Sciatic nerve (tissue), 2 donors: ENCODE measurements around the gene ASAP3. TPM values are rescaled to one million over a fixed set of nuclear protein-coding genes. Genes with fewer than 3 reads are reported as not detected.

Experiments
- ATAC-seq: fragments of 200-7000 bp; cut with Tn5 transposase; one replicate; pipeline ENCODE4 v1.9.1; 2020; ENCODE audit warnings: mild to moderate bottlenecking, moderate library complexity
- DNase-seq: peaks from one replicate; pipeline ENCODE4 v3.0.0-alpha.2; 2020; ENCODE audit warnings: low spot score
- intact Hi-C: fragments of 100-400 bp; cut with DNase I; formaldehyde crosslinking; loops from one replicate; pipeline ENCODE4 v1.14.2; 2022
- total RNA-seq: library from RNA; stranded (reverse); fragmentation: NEBNext Ultra II Directional; extraction: Animal tissue kit (Norgen Biotek cat#: 25700); gene quantifications from one replicate; pipeline ENCODE4 v1.2.1, GENCODE V29; 2021
- donor health status: DM: no; HTN: no; CAD: no.
- donor health status: DM: no; HTN: no; CAD: no.

ASAP3 gene
- total RNA-seq, 1 donor from 2014 or later: 109 TPM

DNA sequence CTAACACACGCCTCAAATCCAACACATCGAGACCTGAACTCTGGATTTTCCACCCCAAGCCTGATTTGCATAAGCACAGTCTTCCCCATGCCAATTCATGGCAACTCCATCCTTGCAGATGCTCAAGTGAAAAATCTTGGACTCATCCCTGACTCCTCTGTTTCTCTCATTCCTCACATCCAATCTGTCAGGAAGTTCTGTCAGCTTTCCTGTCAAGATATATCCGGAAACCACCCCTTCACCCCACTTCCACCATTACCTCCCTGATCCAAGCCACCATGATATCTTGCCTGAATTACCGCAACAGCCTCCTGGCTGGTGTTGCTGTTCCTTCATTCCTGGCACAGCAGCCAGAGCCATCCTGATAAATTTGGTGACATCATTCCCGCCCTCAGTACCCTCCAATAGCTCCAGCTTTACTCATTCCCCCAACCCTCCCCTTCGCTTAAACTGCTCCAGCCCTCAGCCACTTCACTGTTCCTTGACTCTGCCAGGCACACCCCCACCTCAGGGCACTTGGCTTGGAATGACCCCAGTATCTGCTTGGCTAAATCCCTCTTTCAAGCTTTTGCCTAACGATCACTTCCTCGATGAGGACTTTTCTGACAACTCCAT is 76.9 kb downstream of the ASAP3 start:
- intact Hi-C loops: no loop called here
- ATAC-seq: no peak
- DNase-seq: no peak

DNA sequence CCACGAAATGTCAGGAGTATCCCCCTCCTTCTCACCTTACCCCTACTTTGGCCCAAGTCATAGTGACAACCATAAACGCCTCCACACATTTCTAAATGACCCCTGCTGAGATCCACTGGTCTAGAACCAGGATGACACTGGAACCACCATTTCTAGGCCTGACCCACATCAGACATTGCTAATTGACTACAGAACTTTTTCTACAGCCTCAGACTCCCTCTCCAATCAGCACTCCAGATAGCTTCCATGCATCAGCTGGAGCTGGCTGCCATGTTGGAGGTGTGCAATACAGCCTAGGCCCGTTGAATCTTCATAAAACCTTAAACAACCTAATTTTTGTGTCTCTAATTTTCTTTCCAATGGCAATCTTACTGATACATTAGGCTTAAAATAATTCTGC is 78.0 kb downstream of the ASAP3 start:
- DNase-seq (no peak), ATAC-seq (no peak)
- intact Hi-C loops: no loop called here

DNA sequence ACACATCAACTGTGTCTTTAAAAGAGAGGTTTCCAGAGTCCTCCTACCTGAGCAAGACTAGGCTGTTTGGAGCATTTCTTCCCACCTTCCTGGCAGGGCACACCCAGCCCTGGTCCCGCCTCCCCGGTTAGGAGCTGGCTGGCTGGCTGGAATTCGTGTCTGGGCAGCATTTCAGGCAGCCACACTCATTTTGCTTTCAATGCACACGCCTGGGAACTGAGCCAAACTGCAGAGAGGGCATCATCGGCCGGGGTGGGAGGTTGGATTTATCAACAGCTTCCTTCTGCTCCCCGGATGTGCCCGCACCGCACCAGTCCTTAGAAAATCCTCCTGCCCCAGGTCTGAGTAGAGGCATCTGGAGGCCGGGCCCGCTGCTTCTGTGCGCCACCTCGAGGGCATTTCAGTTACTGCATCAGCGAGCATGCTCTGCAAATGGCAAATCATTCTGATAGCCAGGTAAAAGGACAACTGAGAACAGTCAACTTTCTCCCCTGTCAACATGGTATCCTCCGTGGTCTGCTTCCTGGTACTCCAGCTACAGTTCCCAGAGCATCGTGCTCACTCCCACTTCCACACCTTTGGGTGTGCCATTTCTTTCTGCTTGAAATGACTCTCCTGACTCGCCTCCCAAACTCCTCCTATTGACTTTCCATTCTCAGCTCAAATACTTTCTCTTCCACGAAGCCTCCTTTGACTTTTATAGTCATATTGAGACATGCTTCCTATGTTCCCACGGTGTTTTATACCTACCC is 80.1 kb downstream of the ASAP3 start:
- ATAC-seq (peak; percentile 90), DNase-seq (peak; percentile 93)
- intact Hi-C loops: no loop called here

DNA sequence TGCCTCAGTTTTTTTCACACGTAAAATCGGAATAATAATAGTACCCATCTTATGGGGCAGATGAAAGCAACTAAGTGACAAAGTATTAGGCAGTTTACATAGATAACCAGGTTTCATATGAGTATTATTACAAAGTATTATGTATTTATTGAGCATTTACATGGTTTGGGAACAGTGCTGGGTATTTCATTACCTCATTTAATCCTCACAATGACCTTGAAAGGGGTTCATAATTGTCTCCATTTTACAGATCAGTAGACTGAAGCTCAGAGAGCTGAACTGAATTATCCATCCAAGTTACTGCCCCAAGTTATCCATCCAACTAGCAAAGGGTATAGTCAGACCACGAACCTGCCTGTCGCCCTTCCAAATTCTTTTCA is 80.6 kb downstream of the ASAP3 start:
- intact Hi-C loops: no loop called here
- DNase-seq: no peak
- ATAC-seq: no peak

DNA sequence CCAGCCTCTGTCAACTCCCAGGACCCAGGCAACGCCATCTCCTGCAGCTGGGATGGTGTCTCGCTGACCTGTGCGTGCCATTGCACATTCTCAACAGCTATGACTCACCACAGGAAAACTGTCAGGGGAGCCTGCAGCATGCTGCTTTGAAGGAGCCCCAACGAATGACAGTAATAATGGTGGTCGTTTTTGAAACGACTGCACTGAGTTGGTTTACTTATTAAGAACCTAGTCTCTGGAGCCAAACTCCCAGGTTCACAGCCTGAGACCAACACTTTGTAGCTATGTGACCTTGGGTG is 81.0 kb downstream of the ASAP3 start:
- DNase-seq (no peak), ATAC-seq (peak; percentile 14)
- intact Hi-C loops: no loop called here

DNA sequence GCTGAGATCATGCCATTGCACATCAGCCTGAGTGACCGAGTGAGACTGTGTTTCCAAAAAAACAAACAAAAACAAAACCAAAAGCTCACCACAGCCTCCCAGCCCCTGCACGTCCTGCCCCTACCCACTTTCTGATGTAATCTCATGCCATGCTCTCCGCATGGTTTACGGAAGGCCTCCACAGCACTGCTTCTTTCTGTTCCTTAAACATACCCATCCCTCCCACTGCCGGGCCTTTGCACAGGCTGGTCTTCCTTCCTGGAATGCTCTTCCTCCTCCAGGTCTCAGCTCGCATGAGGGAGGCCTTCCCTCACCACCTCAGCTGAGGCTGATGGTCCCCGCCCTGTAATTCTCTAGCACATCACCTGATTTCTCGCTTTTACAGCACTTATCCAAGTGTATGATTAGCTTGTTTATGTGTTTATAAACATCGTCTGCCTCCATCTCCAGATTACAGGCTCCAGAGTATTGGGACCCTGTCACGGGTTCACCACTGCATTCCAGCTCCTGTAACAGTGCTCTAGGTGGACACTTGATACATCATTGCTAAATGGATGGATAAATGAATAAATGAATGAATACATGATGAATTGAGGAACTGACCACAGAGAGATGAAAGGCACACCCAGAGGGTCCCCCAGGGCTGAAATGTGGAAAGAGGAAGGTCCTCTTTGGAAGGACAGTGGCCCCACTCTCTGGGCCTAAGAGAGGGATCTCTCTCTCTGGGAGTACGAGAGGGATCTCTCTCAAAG is 81.5 kb downstream of the ASAP3 start:
- DNase-seq: no peak
- intact Hi-C loops: no loop called here
- ATAC-seq: no peak

DNA sequence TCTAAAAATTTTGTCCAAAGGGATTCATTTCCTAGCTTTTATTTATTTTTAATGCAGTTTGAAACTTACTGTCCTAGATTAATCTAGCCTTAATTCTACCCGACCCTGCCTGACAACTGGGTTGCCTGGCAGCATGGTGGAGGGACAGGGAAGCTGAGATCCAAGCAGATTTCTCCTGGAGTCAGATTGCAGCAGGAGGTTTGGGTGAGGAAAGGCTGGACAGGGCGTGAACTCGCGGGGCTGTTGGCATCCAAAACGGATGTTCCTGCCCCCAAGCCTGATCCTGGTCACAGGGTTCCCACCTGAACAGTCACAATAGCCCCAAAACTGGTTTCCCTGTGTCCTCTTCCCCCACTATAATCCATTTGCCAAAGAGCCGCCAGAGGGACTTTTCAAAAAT is 82.7 kb downstream of the ASAP3 start:
- intact Hi-C loops: no loop called here
- DNase-seq (no peak), ATAC-seq (no peak)

DNA sequence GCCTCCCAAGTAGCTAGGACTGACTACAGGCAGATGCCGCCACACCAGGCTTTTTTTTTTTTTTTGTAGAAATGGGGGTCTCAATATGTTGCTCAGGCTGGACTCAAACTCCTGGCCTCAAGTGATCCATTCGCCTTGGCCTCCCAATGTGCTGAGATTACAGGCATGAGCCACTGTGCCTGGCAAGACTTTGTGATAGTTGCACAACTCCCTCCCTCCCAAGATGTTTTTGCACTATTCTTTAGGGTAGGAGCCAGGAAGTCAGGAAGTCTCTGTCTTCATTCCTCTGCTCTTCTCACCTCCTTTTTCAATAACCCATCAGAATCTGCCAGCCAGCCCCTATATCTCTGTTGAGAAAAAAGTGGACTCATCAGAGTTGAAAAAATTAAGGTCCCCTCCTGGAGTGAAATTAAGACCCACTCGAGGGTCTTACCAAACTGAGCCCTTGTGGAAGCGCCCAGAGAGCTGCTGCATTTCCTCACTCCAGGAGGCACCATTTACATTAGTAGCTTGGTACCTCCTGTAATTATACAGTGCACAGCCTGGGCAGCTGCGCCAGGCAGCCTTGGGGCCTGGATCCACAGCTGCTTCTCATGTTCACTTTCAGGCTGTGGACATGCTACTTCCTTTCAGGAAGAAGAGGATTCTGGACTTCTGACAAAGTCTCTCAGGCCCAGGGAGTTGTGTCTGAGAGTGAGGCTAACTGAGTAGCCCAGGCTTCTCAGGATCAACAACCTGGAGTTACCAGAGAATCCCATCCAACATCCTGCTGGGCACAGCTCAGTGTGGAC is 83.5 kb downstream of the ASAP3 start:
- intact Hi-C loops: no loop called here
- ATAC-seq (peak; percentile 63), DNase-seq (no peak)

DNA sequence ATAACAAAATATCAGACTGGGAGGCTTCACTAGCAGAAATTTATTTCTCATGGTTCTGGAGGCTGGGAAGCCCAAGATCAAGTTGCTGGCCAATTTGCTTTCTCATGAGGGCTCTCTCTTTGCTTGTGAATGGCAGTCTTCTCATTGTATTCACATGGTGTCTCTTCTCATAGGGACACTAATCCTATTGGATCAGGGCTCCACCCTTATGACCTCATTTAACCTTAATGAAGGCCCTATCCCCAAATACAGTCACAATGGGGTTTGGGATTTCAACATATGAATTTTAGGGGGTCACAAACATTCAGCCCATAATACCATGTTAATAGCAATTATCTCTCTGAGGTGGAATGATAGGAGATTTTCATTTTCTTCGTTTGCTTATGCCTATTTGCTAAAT is 84.8 kb downstream of the ASAP3 start:
- ATAC-seq: no peak
- no peak for DNase-seq
- intact Hi-C loops: no loop called here

DNA sequence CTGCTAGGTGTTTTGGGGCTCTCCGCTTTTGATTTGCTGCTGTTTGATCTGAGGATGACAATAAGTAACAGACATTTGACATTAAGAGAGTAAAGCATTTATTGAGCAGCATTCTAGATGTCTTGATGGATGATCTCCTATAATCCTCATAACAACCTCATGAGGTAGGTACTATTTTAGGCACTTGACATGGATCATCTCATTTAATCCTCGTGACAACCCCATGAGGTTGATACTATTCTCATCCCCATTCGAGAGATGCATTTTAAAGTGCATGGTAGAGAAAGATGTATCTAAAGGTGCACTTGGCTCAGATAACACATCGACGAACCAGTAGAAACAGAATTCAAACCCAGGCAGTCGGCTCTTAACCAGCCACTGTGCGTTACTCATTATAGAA is 86.1 kb downstream of the ASAP3 start:
- ATAC-seq: no peak
- intact Hi-C loops: no loop called here
- no peak for DNase-seq

DNA sequence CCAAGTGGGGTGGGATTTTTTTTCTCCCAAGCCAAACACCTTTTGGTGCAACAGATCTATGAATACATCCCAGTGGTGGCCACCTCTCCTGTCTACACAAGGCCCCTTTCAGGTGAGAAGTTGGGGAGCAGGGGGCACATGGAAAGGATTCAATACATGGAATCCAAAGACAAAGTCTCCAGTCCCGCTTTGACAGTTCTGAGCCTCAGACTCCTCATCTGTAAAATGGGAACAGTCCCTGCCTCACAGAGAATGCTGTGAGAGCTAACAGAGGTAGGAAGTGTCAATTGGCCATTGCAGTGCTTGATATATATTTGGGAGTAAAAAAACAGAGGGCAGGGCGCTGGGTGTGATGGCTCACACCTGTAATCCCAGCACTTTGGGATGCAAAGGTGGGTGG is 87.6 kb downstream of the ASAP3 start:
- intact Hi-C loops: no loop called here
- ATAC-seq (no peak), DNase-seq (no peak)

DNA sequence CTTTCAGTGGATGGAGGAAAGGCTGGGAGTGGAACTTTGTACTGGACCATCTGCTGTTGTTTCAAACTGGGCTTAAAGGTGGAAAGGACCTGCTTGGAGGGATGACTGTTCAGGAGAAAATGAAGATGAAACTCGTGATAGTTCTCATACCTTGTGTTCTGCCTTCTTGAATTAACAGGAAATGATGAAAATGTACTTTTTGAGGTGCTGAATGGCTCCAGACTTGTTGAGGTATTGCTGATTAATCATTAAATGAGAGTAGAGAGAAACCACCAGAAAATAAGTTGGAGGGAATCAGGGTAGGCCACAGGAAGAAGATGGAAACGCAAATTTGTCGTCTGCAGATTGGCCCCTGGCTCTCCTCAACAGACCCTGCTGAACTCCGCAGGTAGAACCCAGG is 88.1 kb downstream of the ASAP3 start:
- no peak for ATAC-seq
- DNase-seq: no peak
- intact Hi-C loops: no loop called here

DNA sequence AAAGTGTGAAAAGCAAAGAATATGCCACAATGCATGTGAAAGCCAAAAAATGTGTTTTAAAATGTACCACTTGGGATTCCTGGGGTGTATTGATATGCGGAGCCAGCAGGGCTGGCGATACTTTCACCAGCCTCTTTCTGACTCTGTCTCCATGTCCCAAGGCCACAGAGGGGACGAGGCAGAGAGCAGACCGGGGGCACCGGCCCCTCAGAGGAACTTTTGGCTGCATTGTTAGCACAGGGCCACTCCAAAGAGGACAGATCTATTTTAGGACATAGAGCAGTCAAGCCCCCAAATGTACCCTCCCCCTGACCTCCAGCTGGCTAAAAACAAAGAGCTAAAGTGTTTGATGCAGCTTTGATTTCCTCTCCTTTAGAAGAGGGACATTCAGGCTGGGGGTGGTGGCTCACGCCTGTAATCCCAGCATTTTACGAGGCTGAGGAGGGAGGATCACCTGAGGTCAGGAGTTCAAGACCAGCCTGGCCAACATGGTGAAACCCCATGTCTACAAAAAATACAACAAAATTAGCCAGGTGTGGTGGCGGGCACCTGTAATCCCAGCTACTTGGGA is 88.7 kb downstream of the ASAP3 start:
- no peak for DNase-seq
- ATAC-seq: peak; percentile 41
- intact Hi-C loops: no loop called here

DNA sequence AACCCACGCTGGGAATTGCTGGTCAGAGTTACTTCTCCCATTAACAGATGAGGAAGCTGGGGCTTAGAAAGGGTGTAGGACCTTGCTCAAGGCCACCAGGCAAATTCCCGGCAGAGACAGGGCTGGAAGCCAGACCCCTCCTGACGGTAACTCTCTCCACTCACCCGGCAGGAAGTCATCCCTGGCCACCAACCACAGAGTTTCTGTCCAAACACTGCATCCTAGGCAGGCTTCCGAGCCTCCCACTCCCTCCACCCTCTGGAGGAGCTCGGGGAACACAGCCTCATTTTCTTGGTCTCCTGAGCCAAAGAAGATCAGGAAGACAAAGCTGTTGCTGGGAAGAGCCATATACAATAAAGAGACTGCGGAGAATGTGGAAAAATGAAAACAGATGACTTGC is 89.3 kb downstream of the ASAP3 start:
- ATAC-seq (peak; percentile 92), DNase-seq (peak; percentile 87)
- intact Hi-C loops: no loop called here

DNA sequence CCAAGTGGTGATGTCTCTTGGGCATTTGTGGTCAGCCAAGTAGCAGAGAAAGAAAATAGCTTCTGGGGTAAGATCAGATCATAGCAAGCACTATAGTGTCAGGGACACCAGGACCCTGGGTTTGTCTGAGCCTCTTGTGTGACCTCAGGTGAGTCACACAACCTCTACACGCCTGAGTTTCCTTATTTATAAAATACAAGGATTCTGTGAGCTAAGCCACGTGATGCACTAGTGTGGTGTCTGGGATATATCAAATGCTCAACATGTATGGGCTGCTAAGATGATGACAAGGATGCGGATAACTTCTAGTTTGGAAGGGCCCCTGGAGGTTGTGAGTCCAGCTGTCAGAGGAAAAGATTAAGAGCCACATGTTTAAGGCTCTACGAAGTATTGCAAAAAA is 89.8 kb downstream of the ASAP3 start:
- intact Hi-C loops: no loop called here
- DNase-seq (no peak), ATAC-seq (peak; percentile 27)

DNA sequence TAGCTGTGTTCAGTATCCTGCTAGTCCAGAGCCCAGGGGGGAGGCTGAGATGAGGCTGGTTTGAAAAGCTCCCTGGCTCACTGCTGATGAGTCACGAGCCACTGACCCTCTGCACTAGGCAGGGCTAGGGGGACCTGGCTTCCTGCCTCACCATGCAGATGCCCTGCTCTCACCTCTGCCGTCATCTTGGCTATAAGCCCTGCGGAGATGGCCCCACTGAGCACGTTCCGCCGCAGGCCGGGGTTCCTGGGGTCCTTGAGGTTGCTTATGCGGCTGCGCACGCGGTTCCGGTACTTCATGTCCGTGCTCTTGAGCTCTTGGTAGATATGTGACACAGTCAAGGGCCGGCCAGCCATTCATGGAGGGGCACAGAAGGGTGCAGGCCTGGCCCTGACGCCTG is 90.3 kb downstream of the ASAP3 start:
- DNase-seq (no peak), ATAC-seq (peak; percentile 81)
- intact Hi-C loops: no loop called here

DNA sequence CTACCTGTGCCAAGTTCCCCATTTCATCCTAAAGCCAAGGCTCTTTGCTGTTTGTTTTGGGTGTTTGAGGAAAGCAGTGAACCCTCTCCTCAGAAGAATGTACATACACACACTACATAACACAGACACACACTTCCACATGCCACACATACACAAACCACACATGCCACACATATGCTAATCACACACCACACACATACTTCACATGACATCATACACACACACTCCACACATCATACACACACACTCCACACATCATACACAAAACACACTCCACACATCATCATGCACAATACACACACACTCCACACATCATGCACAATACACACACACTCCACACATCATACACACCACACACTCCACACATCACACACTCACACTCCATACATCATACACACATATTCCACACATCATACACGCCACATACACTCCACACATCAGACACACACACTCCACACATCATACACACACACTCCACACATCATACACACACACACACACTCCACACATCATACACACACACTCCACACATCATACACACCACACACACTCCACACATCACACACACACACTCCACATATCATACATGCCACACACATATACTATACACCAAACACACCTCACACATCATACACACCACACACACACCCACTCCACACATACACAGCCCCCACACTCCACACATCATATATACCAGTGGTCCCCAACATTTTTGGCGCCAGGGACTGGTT is 91.7 kb downstream of the ASAP3 start:
- intact Hi-C loops: no loop called here
- DNase-seq: no peak
- ATAC-seq: no peak

DNA sequence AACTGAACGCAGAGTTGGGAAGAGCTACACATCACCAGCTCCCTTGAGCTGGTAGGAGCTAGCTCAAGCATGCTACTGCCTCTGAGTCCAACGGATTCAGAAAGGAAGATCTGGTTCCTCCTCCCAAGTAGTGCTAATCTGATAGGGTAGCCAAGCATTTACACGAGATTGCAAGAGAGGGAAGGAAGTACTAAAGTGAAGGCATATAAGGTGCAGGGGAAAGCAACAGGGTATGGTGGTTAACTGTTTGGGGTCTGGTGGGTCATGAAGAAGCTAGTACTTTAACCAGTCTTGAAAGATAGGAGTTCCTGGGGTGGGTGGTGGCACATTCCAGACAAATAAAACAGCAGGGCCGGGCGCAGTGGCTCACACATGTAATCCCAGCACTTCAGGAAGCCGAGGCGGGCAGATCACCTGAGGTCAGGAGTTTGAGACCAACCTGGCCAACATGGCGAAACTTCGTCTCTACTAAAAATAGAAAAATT is 94.1 kb downstream of the ASAP3 start:
- ATAC-seq (no peak), DNase-seq (no peak)
- intact Hi-C loops: no loop called here

DNA sequence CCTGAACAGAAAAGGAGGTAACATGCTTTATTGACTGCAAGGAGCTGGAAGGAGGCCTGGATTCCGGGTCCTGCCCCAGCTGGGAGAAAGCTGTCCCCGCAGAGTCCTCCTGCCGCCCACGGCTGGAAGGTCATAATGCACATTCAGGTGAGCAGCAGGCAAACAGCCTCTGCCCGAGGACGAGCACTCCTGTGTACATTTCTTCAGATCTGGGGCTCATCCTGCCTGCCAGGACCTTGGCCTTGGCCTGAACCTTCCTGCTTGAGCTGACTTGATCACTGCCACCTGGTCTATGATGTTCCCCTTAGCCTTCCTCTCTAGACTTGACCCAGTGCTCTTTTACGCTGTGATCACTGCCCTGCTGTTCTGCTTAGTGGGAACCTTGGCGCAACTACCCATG is 96.5 kb downstream of the ASAP3 start:
- ATAC-seq: no peak
- intact Hi-C loops: no loop called here
- no peak for DNase-seq
